Measurements from ENCODE around the gene MT1E.

Gene MT1E

DNA sequence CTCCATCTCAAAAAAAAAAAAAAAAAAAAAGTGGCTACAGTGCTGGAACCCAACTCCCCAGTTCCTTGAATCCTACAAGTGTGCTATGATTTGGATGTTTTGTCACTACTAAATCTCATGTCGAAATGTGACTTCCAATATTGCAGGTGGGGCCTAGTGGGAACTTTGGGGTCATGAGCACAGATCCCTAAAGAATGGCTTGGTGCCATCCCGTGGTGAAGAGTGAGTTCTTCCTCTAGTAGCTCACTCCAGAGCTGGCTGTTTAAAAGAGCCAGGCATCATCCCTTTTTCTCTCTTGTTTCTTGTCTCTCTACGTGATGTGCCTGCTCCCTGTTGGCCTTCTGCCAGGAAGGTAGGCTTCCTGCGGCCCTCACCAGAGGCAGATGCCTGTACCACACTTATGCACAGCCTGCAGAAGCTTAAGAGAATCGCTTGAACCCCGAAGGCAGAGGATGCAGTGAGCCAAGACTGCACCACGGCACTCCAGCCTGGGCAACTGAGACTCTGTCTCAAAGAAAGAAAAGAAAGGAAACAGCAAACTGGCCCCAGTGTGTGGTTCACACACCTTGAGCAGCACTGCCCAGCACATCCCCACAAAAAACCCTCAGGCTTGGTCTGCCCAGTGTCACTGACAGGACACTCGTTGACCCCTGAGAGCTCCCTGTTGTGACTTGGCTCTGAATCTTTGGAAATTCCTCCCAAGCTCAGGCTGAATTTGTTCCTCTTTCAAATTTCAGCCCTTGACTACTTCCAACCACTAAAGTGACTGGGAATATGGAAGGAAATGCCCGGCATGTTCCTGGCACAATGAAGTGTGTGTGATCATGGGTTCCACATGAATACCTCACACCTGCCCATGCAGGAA is 3.1 kb downstream of the MT1E start:
- H3K4me3 ChIP-seq (ENCODE audit: low read length): no peak overlapping the region
- no peak for DNase-seq (ENCODE audit: low read depth)
- TF ChIP-seq, protein P1, sequence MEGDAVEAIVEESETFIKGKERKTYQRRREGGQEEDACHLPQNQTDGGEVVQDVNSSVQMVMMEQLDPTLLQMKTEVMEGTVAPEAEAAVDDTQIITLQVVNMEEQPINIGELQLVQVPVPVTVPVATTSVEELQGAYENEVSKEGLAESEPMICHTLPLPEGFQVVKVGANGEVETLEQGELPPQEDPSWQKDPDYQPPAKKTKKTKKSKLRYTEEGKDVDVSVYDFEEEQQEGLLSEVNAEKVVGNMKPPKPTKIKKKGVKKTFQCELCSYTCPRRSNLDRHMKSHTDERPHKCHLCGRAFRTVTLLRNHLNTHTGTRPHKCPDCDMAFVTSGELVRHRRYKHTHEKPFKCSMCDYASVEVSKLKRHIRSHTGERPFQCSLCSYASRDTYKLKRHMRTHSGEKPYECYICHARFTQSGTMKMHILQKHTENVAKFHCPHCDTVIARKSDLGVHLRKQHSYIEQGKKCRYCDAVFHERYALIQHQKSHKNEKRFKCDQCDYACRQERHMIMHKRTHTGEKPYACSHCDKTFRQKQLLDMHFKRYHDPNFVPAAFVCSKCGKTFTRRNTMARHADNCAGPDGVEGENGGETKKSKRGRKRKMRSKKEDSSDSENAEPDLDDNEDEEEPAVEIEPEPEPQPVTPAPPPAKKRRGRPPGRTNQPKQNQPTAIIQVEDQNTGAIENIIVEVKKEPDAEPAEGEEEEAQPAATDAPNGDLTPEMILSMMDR (conservative IDR thresholded peaks at IDR 0.05; ENCODE audit: low read depth, low read length): no peak

DNA sequence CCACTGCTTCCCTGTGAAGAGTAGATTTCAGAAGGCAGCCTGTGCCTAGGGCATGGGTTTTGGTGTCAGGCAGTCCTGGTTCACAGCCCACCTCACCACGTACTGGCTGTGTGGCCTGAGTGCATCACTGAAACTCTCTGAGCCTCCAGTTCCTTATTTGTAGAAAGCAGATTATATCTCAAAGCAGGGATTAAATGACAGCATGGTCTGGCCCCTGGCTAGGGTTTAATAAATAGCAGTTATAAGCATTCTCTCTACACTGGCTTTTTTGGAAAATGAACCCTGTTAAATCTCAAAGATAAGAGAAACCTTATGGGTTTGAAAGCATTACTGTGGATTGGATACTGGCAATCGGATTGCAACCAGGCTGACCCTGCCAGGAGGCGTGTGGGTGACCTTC is 4.0 kb downstream of the MT1E start:
- no peak overlapping the region for H3K4me3 ChIP-seq (ENCODE audit: low read length)
- DNase-seq (ENCODE audit: low read depth): no peak
- TF ChIP-seq, protein P1 (conservative IDR thresholded peaks at IDR 0.05; ENCODE audit: low read depth, low read length): no peak

DNA sequence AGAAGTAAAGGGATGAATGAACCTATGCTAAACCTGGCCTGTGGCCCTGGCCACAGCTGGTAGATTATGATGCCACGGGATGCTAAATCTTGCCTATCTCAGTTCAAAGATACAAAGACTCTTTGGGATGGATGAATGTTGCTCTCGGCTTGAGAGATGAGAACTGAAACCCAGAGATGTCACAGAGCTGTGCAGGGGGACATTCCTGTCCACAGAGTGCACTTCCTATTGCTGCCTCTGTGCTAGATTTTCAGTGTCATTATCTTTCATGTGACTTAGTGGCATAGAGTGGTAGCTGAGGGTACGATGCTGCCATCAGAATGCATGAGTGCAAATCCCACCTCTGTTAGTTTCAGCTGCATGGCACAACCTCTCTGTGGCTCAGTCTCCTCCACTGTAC is 4.6 kb downstream of the MT1E start:
- DNase-seq (ENCODE audit: low read depth): no peak
- no peak overlapping the region for H3K4me3 ChIP-seq (ENCODE audit: low read length)
- TF ChIP-seq, protein P1 (conservative IDR thresholded peaks at IDR 0.05; ENCODE audit: low read depth, low read length): no peak

DNA sequence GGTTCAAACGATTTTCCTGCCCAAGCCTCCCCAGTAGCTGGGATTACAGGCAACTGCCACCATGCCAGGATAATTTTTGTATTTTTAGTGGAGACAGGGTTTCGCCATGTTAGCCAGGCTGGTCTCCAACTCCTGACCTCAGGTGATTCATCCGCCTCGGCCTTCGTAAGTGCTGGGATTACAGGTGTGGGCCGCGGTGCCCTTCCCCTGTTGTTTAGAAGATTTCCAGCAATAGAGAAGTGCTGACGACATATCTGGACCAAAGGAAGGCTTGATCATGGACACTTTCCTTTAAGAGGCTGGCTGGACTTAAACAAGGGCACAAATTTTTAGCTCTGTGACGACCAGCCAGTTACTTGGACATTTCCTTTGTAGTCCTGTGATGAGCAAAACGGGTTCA is 5.6 kb downstream of the MT1E start:
- no peak for DNase-seq (ENCODE audit: low read depth)
- no peak overlapping the region for H3K4me3 ChIP-seq (ENCODE audit: low read length)
- TF ChIP-seq, protein P1 (conservative IDR thresholded peaks at IDR 0.05; ENCODE audit: low read depth, low read length): no peak

DNA sequence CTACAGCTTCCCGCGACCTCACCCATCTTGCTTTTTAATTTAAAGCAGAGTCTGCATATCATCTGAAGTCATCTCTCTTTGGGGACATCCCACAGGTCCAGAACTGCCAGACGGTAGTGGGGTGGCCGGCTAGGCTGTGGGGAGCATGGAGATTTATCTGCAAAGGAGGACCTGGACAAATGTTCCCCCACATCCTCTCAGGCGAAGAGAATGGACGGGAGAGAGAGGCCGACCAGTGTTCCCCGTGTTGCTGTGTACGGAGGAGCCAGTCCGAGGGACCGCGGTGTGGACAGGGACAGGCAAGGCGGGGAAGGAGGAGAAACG is 6.2 kb downstream of the MT1E start:
- H3K4me3 ChIP-seq (ENCODE audit: low read length): peak overlapping the region; percentile 39
- TF ChIP-seq, protein P1 (conservative IDR thresholded peaks at IDR 0.05; ENCODE audit: low read depth, low read length): no peak
- DNase-seq (ENCODE audit: low read depth): no peak

DNA sequence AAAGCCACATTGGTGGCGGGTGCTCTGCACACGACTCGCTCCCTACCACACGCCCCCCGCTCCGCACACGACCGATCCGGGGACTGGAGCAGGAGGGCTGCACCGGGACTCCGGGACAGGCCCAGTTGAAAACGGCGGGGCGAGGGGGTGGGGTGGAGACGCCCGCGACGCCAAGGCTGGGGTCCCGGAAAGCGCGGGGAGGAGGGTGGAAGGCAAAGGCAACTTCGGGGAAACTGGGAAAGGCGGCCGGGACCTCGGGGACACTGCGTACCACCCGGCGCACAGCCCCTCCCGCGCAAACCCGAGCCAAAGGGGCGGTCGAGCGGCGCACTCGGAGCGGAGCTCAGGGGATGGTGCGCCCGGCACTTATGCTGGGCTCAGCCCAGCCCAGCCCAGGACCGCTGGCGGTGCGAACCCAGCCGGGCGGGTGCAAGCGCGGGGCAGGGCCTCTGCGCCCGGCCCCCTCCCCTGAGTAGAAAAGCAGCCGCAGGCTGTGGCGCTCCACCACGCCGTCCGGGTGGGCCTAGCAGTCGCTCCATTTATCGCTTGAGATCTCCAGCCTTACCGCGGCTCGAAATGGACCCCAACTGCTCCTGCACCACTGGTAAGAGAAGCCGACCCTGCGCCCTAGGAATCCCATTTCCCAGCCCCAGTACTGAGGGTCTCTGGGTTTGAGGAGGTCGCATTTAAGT is 6.7 kb downstream of the MT1E start, which contains the start of gene MT1M:
Gene MT1M, plus strand, starts transcription at position 504 of the 692 bp plus-strand sequence. Its CDS starts 73 bp downstream, at position 577.
- H3K4me3 ChIP-seq (ENCODE audit: low read length): peak within 1 kb of the TSS; percentile 39
- TF ChIP-seq, protein P1 (conservative IDR thresholded peaks at IDR 0.05; ENCODE audit: low read depth, low read length): no peak
- DNase-seq (ENCODE audit: low read depth): no peak

All from retinal pigment epithelial cell (primary cell).